ENCODE data around the gene CCDC33. TPM values are rescaled to one million over a fixed set of nuclear protein-coding genes. Genes with fewer than 3 reads are reported as not detected.

Gene CCDC33
- total and polyA plus RNA-seq, 2 donors (not counting 1 experiment from before 2014, with no cell fraction given) = not detected

DNA sequence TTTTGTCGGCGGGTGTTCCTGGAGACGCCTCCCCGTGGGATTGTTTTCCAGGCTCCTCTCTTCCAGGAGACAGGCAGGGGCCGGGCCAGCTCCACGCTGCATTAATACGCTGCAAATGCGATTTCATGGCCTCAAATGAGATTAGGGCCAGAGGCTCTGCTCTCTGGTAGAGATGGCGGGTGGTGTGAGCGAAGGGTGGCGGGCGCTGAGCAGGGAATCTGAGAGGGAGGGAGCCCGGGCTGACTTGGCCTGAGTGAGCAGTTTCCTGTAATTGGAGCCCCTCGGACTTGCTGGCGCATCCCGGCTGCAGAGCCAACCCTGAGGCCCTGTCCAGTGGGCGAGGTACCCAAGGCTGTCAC, 7.4 kb upstream of the CCDC33 start:
- Histone ChIP-seq H2AFZ (ENCODE audit: insufficient read depth, low read depth, low read length, poor library complexity, severe bottlenecking) (no peak overlapping the region), H3K4me2 (replicated peaks; ENCODE audit: low read depth, low read length, poor library complexity, severe bottlenecking) (no peak overlapping the region), H3K9me3 (ENCODE audit: control extremely low read depth in 1 of 3, control insufficient read depth in 2 of 3, insufficient read depth in 1 of 3, low read length in 2 of 3) (no peaks in the 10 kb centered on the region), H3K9ac (ENCODE audit: low read length) (no peak overlapping the region), H3K79me2 (ENCODE audit: control insufficient read depth, insufficient read depth, low read length) (no peaks in the 10 kb centered on the region), H3K27me3 (replicated peaks in 1 of 4; ENCODE audit: control extremely low read depth in 1 of 4, control insufficient read depth in 3 of 4, insufficient read depth in 4 of 4, low read length in 3 of 4) (peaks cover 0 to 15% (median 0%) of the 10 kb centered on the region in 4 experiments), H3K27ac (ENCODE audit: low read length in 2 of 2) (no peak overlapping the region), H4K20me1 (ENCODE audit: control insufficient read depth, insufficient read depth, low read length, poor library complexity, severe bottlenecking) (no peaks in the 10 kb centered on the region), H3K36me3 (replicated peaks in 1 of 2; ENCODE audit: control extremely low read depth in 1 of 2, control insufficient read depth in 1 of 2, extremely low read depth in 1 of 2, insufficient read depth in 2 of 2, low read length in 1 of 2) (no peaks in the 10 kb centered on the region), H3K4me3 (ENCODE audit: control extremely low read depth in 1 of 5, extremely low read depth in 1 of 5, insufficient read depth in 1 of 5, low read depth in 2 of 5, low read length in 4 of 5) (no peak overlapping the region), H3K4me1 (ENCODE audit: control insufficient read depth in 2 of 2, insufficient read depth in 2 of 2, low read length in 2 of 2) (no peaks in the 10 kb centered on the region)
- intact Hi-C loops (cut with micrococcal nuclease) = no loop called here
- no peak for TF ChIP-seq EZH2 (IDR thresholded peaks at IDR 0.05; ENCODE audit: borderline replicate concordance, insufficient read depth, low read depth, low read length, poor library complexity, severe bottlenecking)
- TF ChIP-seq, protein P1, sequence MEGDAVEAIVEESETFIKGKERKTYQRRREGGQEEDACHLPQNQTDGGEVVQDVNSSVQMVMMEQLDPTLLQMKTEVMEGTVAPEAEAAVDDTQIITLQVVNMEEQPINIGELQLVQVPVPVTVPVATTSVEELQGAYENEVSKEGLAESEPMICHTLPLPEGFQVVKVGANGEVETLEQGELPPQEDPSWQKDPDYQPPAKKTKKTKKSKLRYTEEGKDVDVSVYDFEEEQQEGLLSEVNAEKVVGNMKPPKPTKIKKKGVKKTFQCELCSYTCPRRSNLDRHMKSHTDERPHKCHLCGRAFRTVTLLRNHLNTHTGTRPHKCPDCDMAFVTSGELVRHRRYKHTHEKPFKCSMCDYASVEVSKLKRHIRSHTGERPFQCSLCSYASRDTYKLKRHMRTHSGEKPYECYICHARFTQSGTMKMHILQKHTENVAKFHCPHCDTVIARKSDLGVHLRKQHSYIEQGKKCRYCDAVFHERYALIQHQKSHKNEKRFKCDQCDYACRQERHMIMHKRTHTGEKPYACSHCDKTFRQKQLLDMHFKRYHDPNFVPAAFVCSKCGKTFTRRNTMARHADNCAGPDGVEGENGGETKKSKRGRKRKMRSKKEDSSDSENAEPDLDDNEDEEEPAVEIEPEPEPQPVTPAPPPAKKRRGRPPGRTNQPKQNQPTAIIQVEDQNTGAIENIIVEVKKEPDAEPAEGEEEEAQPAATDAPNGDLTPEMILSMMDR (IDR thresholded peaks at IDR 0.05) = no peak
- no peak for DNase-seq
- Mint-ChIP-seq H3K27me3 (peaks cover 35% of the 10 kb centered on the region), H3K4me3 (no peak overlapping the region), H3K4me1 (no peaks in the 10 kb centered on the region), H3K27ac (no peak overlapping the region), H3K9me3 (ENCODE audit: insufficient read depth) (no peaks in the 10 kb centered on the region)
- CTCF ChIA-PET = no interaction called here
- WGBS (ENCODE audit: insufficient coverage) = 78% methylated on average over 14 of the region's 17 CpGs
- POLR2A ChIA-PET = no interaction called here
- no peak for ATAC-seq (ENCODE audit: low read depth)

DNA sequence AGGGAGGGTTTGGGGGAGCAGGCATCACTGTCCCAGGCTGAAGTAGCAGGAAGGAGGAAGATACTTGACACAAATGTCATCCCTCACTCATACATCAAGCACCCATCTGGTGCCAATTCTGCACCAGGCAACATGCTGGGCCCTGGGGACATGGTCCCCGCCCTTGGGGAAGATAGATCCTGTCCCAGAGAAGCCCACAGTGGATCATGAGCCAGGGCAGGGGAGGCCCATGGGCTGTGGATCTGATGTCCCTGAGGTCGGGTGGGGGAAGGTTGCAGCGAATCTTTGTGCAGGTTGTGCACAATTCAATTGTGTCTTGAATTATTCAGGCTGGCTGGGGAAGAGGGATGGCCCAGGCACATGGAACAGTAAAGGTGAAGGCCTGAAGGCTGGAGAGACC, 6.4 kb upstream of the CCDC33 start:
- DNase-seq (no peak), ATAC-seq (ENCODE audit: low read depth) (no peak)
- ChIA-PET POLR2A (no interaction called here), CTCF (no interaction called here)
- Histone ChIP-seq H3K79me2 (ENCODE audit: control insufficient read depth, insufficient read depth, low read length) (no peaks in the 10 kb centered on the region), H2AFZ (ENCODE audit: insufficient read depth, low read depth, low read length, poor library complexity, severe bottlenecking) (no peak overlapping the region), H3K4me3 (ENCODE audit: control extremely low read depth in 1 of 5, extremely low read depth in 1 of 5, insufficient read depth in 1 of 5, low read depth in 2 of 5, low read length in 4 of 5) (no peak overlapping the region), H3K4me2 (replicated peaks; ENCODE audit: low read depth, low read length, poor library complexity, severe bottlenecking) (no peak overlapping the region), H3K4me1 (ENCODE audit: control insufficient read depth in 2 of 2, insufficient read depth in 2 of 2, low read length in 2 of 2) (no peaks in the 10 kb centered on the region), H4K20me1 (ENCODE audit: control insufficient read depth, insufficient read depth, low read length, poor library complexity, severe bottlenecking) (no peaks in the 10 kb centered on the region), H3K36me3 (replicated peaks in 1 of 2; ENCODE audit: control extremely low read depth in 1 of 2, control insufficient read depth in 1 of 2, extremely low read depth in 1 of 2, insufficient read depth in 2 of 2, low read length in 1 of 2) (no peaks in the 10 kb centered on the region), H3K9ac (ENCODE audit: low read length) (no peak overlapping the region), H3K9me3 (ENCODE audit: control extremely low read depth in 1 of 3, control insufficient read depth in 2 of 3, insufficient read depth in 1 of 3, low read length in 2 of 3) (no peaks in the 10 kb centered on the region), H3K27ac (ENCODE audit: low read length in 2 of 2) (no peak overlapping the region), H3K27me3 (replicated peaks in 1 of 4; ENCODE audit: control extremely low read depth in 1 of 4, control insufficient read depth in 3 of 4, insufficient read depth in 4 of 4, low read length in 3 of 4) (peaks cover 0 to 15% (median 0%) of the 10 kb centered on the region in 4 experiments)
- intact Hi-C loops (cut with micrococcal nuclease) = no loop called here
- Mint-ChIP-seq H3K9me3 (ENCODE audit: insufficient read depth) (no peaks in the 10 kb centered on the region), H3K27ac (no peak overlapping the region), H3K4me1 (no peaks in the 10 kb centered on the region), H3K27me3 (peaks cover 27% of the 10 kb centered on the region), H3K4me3 (no peak overlapping the region)
- no peak for TF ChIP-seq EZH2 (IDR thresholded peaks at IDR 0.05; ENCODE audit: borderline replicate concordance, insufficient read depth, low read depth, low read length, poor library complexity, severe bottlenecking)
- TF ChIP-seq, protein P1 (IDR thresholded peaks at IDR 0.05) = no peak
- WGBS (ENCODE audit: insufficient coverage) = 73% methylated on average over 3 of the region's 3 CpGs
